ENCODE data around the gene CORIN. TPM values are rescaled to one million over a fixed set of nuclear protein-coding genes. Genes with fewer than 3 reads are reported as not detected.

CORIN gene
- total RNA-seq, 4 donors from 2014 or later, result 1.2 to 6.1 (median 2.5) TPM

DNA sequence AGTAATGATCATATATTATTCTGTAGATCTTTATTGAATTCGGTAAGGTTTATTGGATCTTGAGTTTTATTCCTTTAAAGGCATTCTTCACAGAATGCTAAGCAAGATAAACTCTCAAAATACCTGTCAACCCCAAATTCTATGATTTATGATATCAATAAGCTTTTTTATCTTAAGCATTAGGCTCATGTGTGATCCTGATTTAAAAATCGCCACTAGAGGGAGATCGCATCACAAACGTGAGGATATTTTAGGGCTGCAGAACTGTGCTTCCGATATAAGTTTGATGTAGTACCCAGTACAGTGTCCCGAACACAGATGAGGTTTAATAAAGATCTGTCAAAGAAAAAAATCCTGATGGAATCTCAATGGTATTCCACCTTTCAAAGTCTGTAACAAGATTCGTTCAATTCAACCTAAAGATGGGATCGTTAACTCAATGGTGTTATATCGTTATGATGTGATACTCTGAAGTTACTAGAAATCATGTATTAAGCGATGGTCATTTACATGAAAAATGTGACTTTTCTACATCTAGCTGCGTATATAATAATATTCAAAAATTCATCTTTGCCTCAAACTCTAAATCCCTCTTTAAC, 169.0 kb downstream of the CORIN start:
- Histone ChIP-seq H3K36me3 (no peaks in the 10 kb centered on the region), H3K4me3 (no peak overlapping the region), H3K9me3 (no peaks in the 10 kb centered on the region), H3K27me3 (no peaks in the 10 kb centered on the region), H3K27ac (no peak overlapping the region), H3K4me1 (no peaks in the 10 kb centered on the region)
- DNase-seq (ENCODE audit: low spot score in 2 of 2), result no peak
- 32% methylated on average over 11 of the region's 11 CpGs for WGBS
- TF ChIP-seq, protein P1, sequence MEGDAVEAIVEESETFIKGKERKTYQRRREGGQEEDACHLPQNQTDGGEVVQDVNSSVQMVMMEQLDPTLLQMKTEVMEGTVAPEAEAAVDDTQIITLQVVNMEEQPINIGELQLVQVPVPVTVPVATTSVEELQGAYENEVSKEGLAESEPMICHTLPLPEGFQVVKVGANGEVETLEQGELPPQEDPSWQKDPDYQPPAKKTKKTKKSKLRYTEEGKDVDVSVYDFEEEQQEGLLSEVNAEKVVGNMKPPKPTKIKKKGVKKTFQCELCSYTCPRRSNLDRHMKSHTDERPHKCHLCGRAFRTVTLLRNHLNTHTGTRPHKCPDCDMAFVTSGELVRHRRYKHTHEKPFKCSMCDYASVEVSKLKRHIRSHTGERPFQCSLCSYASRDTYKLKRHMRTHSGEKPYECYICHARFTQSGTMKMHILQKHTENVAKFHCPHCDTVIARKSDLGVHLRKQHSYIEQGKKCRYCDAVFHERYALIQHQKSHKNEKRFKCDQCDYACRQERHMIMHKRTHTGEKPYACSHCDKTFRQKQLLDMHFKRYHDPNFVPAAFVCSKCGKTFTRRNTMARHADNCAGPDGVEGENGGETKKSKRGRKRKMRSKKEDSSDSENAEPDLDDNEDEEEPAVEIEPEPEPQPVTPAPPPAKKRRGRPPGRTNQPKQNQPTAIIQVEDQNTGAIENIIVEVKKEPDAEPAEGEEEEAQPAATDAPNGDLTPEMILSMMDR (IDR thresholded peaks at IDR 0.05), result peak in 1 of 2 donors; percentile 56
- TF ChIP-seq EP300 (IDR thresholded peaks at IDR 0.05), result no peak

DNA sequence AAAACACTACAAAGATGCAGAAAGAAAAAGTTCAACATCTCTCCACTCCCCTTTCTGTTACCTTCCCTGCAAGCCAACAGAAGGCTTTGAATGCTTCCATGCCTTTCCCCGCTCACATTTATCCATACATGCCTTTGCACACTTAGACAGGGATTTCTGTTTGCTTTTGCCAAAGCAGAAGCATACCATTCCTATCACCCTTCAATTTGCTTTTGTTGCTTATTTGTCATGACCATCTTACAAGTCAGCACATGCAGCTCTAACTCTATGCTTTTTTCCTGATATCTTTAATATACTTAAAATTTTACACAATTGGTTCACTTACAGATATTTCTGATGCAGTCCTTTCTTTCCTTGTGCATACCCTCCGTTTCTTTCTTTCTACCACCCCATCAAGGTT, 169.6 kb downstream of the CORIN start:
- no peaks in the 10 kb centered on the region for H3K27me3 ChIP-seq
- no peak for DNase-seq (ENCODE audit: low spot score in 2 of 2)
- 72% methylated on average over 2 of the region's 2 CpGs for WGBS
- H3K27ac ChIP-seq, result no peak overlapping the region
- H3K36me3 ChIP-seq, result no peaks in the 10 kb centered on the region
- TF ChIP-seq EP300 (IDR thresholded peaks at IDR 0.05) (no peak), POLR2AphosphoS5 (IDR thresholded peaks at IDR 0.05) (no peak), POLR2A (IDR thresholded peaks at IDR 0.05) (no peak)
- TF ChIP-seq, protein P1 (IDR thresholded peaks at IDR 0.05), result no peak
- no peak overlapping the region for H3K4me3 ChIP-seq
- H3K4me1 ChIP-seq, result no peaks in the 10 kb centered on the region
- H3K9me3 ChIP-seq, result no peaks in the 10 kb centered on the region

DNA sequence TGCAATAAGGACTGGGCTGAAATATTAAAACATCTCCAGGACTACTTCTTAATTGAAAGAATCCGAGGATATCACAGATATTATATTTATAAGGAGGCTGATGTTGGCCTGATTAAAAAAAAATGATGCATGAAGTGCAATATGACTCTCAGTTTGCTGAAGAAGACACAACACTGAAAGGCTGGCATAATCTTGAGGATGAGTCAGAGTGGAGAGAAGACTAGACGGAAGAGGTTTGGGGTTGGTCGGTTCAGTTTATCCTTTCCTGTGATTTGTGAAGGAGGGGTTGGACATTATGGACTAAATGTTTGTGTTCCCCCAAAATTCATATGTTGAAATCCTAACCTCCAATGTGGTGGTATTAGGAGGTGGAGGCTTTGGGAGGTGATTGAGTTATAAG, 170.3 kb downstream of the CORIN start:
- Histone ChIP-seq H3K27me3 (no peaks in the 10 kb centered on the region), H3K4me1 (no peaks in the 10 kb centered on the region), H3K9me3 (no peaks in the 10 kb centered on the region), H3K27ac (no peak overlapping the region), H3K4me3 (no peak overlapping the region), H3K36me3 (no peaks in the 10 kb centered on the region)
- 89% methylated on average over 3 of the region's 3 CpGs for WGBS
- DNase-seq (ENCODE audit: low spot score in 2 of 2), result no peak
- TF ChIP-seq, protein P1 (IDR thresholded peaks at IDR 0.05), result no peak
- TF ChIP-seq EP300 (IDR thresholded peaks at IDR 0.05) (no peak), POLR2A (IDR thresholded peaks at IDR 0.05) (no peak), POLR2AphosphoS5 (IDR thresholded peaks at IDR 0.05) (no peak)

DNA sequence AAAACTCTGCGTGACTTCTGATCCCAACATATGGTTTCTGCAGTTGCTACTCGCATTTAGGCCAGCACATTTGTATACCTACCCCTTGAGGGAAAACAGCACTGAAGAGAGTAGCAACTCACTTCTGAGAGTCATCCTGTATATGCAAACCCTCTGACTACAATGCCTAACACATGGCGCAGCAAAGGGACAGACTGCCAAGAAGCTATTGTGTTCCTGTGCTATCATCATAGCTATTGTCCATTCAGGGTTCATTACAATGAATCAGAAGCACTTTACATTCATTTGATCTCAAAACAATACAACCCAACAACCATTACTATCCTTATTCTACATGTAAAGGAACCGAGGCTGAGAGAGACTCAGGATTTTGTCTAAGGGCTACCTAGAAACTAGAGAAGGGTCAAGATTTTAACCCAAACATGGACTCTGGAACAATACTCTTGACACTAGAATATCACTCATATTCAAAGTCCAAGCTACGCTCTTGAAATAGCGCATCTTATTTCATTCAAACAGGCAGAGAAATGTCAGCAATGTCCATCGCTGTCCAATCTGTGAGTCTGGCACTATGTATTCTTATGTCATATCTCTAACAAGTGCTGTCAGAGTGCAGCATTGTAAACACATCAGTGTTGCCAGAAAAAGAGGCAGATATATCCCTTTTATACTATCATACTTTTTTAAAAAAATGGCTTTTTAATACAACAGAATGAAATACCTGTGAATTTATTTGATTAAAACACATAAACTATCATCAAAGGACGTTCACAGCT, 173.6 kb downstream of the CORIN start:
- TF ChIP-seq, protein P1 (IDR thresholded peaks at IDR 0.05), result no peak
- TF ChIP-seq POLR2A (IDR thresholded peaks at IDR 0.05), result no peak
- TF ChIP-seq POLR2AphosphoS5 (IDR thresholded peaks at IDR 0.05), result no peak
- no peak for TF ChIP-seq EP300 (IDR thresholded peaks at IDR 0.05)
- Histone ChIP-seq H3K9me3 (no peaks in the 10 kb centered on the region), H3K27ac (no peak overlapping the region), H3K4me1 (no peaks in the 10 kb centered on the region), H3K27me3 (no peaks in the 10 kb centered on the region), H3K36me3 (no peaks in the 10 kb centered on the region), H3K4me3 (no peak overlapping the region)
- no peak for DNase-seq (ENCODE audit: low spot score in 2 of 2)
- 89% methylated on average over 8 of the region's 8 CpGs for WGBS

DNA sequence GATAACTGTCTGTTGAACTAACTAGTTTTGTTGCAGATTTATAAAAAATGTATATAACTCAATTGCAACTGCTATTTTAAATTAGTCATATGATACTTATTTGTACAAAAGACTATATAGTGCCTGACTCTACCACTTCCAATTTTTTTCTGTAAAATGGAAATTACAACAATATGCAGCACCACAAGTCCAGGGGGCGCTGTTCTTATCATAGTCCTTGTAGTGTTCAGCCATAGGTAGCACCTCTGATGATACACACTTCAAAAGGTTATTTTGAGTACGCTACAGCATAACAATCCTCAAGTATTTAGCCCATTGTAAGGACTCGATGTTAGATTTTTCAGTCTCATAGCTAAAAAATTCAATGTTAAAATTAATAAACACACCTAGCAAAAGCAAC, 174.9 kb downstream of the CORIN start:
- WGBS, result 83% methylated on average over 3 of the region's 3 CpGs
- Histone ChIP-seq H3K27ac (no peak overlapping the region), H3K27me3 (no peaks in the 10 kb centered on the region), H3K36me3 (no peaks in the 10 kb centered on the region), H3K9me3 (no peaks in the 10 kb centered on the region), H3K4me3 (no peak overlapping the region), H3K4me1 (no peaks in the 10 kb centered on the region)
- DNase-seq (ENCODE audit: low spot score in 2 of 2), result no peak
- TF ChIP-seq, protein P1 (IDR thresholded peaks at IDR 0.05), result no peak
- TF ChIP-seq EP300 (IDR thresholded peaks at IDR 0.05) (no peak), POLR2AphosphoS5 (IDR thresholded peaks at IDR 0.05) (no peak), POLR2A (IDR thresholded peaks at IDR 0.05) (no peak)

Data from suprapubic skin (tissue), 4 donors.